Fibroblast of skin of left biceps (primary cell): ENCODE results near the gene CRYGD.
"Not testable (repeated sequence)": the region's sequence is repeated elsewhere in the genome, so short reads cannot be mapped to it uniquely, and the experiment has no call there.

Source experiments
- DNase-seq, 2 experiments: peaks; one replicate each; pipeline ENCODE4 v3.0.0-alpha.2; 2013; ENCODE audit warnings: low read depth in 2 of 2

CRYGD gene

GRCh38 chr2:208124013-208124715 is at the start of gene CRYGD:
Gene CRYGD (minus strand): TSS chr2:208124524. CDS start chr2:208124473, 51 bp downstream.
- not testable (repeated sequence) for DNase-seq

GRCh38 chr2:208172125-208172524 is 47.8 kb upstream of the CRYGD start:
- no peak for DNase-seq

- DNase-seq = no peak
Observed at GRCh38 chr2:208164951-208165755, 40.8 kb upstream of the CRYGD start.

DNA sequence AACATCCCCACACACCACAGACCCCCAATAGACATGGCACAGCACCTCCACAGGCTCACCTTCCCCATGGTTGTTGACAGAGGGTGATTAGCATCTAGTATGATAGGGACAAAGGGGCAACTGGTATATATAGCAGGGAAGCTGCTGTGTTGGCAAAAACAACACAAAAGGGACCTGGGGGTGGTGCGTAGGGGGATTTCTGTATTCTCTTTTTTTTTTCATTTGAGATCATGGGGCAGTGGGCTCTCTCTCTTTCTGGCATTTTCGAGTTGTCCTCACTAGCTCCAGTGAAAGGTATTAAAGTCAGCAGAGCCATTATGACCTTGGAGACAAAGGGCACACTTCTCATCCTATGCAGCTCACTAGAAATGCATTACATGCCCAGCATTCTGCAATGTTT is 39.2 kb upstream of the CRYGD start, which contains the start of gene CRYGA:
CRYGA (minus strand) TSS at position 101 of the 400 bp plus-strand sequence; CDS start at position 68, 33 bp downstream.
- DNase-seq = no peak

DNA sequence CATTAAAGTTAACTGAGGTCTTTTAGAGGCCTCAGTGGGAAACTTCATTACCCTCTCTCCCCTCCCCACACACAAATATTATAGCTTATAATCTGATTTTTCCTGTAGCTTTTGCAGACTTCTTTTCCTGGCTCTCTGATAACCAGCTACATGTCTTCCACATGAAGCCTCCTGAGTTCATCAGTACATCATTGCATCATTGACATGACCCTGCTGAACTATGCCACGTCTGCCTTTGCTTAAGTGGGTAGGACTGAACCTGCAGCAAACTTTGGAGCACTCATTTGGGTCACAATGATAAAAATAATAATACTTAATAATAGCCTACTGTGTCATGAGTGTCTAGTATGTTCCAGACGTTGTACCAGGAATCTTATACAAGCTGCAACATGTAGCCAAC is 32.1 kb upstream of the CRYGD start:
- no peak for DNase-seq

- DNase-seq = no peak
Observed at GRCh38 chr2:208153156-208153555, 28.8 kb upstream of the CRYGD start.

- DNase-seq = no peak
Observed at GRCh38 chr2:208150956-208151355, 26.6 kb upstream of the CRYGD start.

- DNase-seq = no peak
Observed at GRCh38 chr2:208150094-208150493, 25.8 kb upstream of the CRYGD start.

DNA sequence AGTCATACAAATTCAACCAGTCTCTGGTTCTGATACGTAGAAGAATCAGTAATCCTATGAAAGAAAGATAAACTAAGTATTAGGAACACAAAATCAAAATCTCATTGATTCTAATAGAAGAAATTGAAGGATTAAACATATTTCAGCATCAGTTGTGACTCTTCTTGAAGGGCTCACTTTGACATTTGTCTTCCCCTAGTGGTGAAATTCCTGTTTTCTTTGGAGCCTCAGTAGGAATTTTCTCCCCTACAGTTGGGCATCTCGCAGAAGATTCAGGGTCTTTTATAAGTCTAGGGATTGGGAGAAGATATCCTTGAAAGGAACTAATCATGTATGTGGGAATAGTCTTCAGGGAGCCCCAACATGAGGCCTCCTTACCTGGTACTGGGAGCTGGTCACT is 24.5 kb upstream of the CRYGD start:
- no peak for DNase-seq

GRCh38 chr2:208147759-208148158 is 23.4 kb upstream of the CRYGD start:
- no peak for DNase-seq

- DNase-seq = no peak
Observed at GRCh38 chr2:208147008-208147407, 22.7 kb upstream of the CRYGD start.

DNA sequence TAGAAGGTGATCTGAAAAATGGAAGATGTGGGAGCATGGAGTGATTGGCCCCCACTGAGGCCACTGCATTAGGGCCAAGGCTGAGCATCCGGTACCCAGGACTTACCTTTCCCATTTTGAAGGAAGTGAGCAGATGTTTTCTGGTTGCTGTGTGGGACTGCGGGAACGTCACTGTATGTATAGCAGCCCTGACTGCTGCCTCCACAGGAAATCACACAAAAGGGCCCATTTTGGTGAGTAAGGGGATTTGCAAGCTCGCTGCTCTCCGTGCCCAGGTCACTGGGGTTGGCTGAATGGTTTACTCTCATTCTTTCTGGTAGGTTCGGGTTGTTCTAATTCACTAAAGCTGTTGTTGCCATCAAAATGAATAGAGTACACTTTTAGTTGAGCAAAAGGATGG is 21.7 kb upstream of the CRYGD start, which contains the start of gene CRYGB:
CRYGB (minus strand) TSS at position 153 of the 400 bp plus-strand sequence; CDS start at position 115, 38 bp downstream.
- no peak for DNase-seq

DNA sequence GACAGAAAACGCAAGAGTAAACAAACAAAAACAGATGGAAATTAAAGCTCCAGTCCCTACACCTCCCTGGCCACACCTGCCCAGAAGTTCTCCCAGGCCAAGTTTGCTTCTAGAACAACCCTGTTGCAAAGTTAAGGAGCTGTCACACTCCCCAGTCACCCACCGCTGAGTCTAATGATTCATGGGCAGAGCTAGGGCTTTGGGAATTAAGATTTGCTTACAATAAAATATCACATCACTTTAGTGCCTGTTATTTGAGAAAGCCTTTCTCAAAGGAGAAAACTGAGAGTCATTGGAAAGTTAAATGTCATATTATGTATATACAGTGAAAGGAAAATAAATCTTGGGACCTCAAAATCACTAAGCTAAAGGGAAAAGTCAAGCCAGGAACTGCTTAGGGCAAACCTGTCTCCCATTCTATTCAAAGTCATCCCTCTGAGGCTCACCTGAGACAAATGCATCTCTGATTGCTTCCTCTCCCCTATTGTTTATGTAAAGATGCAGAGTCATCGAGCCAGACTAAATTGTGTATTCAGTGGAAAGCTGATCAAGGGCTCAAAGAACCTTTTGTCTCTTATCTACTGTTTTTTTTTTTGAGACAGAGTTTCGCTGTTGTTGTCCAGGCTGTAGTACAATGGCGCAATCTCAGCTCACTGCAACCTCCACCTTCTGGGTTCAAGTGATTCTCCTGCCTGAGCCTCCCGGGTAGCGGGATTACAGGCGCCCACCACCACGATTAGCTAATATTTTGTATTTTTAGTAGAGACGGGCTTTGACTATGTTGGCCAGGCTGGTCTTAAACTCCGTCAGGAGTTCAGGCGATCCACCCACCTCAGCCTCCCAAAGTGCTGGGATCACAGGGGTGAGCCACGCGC is 18.8 kb upstream of the CRYGD start:
- DNase-seq = no peak

DNA sequence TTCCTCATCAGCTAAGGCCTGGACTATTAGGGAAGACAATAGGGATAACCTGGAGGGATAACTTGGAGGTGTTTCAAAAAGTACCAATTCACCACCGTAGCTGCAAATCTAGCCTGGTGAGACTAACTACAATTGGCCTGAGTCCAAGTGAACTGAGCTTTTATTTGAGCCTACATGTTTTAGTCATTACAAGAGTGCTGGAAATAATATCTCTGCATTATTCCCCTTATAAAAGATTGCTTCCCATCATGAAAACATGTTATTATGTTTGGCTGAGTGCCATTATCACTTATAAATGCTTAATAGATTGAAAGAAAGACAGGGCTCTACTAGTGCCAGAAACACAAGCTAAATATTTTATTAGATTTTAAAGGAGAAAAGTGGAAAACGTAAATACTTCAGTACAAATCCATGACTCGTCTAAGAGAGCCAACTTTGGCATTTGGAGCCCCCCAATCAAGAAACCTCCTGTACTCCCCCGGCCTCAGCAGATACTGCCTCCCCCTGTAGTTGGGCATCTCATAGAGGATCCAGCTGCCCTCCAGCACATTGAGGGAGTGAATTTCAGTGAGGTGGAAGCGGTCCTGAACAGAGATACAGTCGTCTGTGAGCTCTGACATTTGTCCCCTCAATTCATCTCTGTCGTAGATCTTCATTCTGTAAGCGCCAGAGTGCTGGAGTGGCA is 18.1 kb upstream of the CRYGD start:
- DNase-seq = peak in 1 of 2 experiments; percentile 4

DNA sequence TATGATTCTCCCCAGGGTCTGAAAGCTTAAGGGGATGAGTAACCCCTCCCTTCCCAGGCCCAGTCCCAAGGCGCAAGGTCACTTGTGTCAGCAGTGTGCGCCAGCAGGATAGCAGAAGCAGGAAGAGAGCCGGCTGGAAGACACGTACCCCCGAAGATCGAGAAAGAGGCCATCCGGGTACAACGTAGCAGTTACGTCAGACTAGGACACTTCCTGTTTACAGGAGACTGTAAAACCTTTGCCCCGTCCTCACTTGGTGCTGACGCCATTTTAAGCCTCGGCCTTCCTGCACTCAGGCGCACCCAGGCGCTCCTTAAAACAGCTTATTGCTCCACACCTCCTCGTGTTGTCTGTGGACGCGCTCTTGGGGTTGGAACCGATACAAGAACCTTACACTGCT is 15.1 kb upstream of the CRYGD start:
- DNase-seq = no peak

GRCh38 chr2:208138334-208138733 is 14.0 kb upstream of the CRYGD start:
- DNase-seq = not testable (repeated sequence)

DNA sequence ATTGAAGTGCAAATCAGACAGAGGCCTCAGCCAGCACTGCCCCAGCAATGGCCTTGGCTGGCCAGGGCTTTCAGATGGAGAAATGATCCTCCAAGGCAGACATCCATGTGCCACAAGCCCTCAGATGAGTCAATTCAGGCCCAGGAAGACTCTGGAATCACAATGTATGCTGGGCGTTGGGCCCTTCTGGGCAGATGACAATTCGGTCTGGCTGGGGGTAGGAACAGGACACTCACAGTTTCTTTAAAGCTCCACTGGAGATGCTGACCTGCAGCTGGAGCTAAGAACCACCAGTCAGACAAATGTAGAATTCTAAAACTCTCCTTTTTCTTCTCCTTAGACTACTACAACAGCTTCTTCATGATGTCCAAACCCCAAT is 12.4 kb upstream of the CRYGD start:
- DNase-seq = no peak

DNA sequence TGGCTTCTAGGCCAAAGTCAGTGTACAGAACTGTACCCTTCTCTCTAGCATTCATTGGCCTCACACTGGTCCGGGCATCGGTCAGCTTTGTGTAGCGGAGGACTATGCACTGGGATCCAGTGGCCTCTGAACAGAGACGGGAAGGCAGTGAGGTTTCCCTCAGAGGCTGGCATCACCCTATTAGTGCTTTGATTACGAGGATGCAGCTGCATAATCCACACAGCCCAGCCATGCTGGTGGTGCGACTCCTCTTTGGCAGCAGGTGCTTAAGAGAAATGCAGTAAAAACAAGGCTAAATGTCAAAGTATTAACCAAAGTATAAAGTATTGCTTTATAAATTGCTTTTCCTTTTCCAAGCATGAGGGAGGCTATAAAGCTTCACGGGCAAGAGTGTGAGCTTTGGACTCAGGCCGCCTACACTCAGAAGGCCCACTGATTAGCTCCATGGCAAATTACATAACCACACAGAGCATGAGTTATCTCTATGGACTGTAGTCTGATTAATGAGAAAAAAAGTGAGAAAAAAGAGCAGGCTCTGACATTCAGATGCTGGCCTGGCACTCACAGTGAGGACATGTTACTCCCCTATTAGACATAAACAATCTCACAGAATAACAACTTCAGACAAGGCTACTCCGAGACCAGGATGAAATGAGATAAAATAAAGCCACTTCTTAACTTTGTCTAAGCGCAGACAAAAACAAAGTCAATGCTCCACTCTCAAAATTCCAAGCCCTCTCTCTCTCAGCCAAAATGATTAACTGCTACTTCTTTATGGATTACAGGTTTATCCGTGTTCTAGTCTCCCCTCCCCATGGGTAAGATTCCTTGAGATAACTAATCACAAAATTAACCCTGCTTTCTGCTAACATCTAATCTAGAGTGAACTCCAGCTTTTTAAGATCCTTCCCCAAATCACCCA is 11.7 kb upstream of the CRYGD start:
- no peak for DNase-seq

- no peak for DNase-seq
Observed at GRCh38 chr2:208134928-208135586, 10.7 kb upstream of the CRYGD start.

- DNase-seq = no peak
Observed at GRCh38 chr2:208130712-208131110, 6.4 kb upstream of the CRYGD start.
